Adrenal gland (tissue), 12 donors: ENCODE measurements around the gene REEP1. TPM values are rescaled to one million over a fixed set of nuclear protein-coding genes. Genes with fewer than 3 reads are reported as not detected.

ENCODE experiments used
- DNase-seq, 7 donors: peaks; one replicate each; pipeline ENCODE4 v3.0.0-alpha.2; 2019 to 2020
- H3K27ac ChIP-seq, 5 donors: fragments of 200-600 bp; sonication (generic) in 4 of 5; 1 replicate in 3 of 5; 2 replicates in 2 of 5; pipeline versions ENCODE4 v1.5.1 to v1.8.0; 2016 to 2020; ENCODE audit warnings: mild to moderate bottlenecking in 1 of 5
- H3K27me3 ChIP-seq: fragments of 200-600 bp; 2 replicates; pipeline ENCODE4 v1.8.0; 2021
- H3K36me3 ChIP-seq, 2 donors: fragments of 200-600 bp; replicated peaks in 1 of 2; 1 replicate in 1 of 2; 2 replicates in 1 of 2; pipeline versions ENCODE4 v1.5.1 to v1.8.0; 2018 to 2022
- H3K4me1 ChIP-seq, 2 donors: fragments of 200-600 bp; replicated peaks in 1 of 2; 1 replicate in 1 of 2; 2 replicates in 1 of 2; pipeline versions ENCODE4 v1.5.1 to v1.8.0; 2018 to 2021
- H3K4me3 ChIP-seq, 4 donors: fragments of 200-600 bp; sonication (generic) in 3 of 4; one replicate each; pipeline ENCODE4 v1.5.1; 2016 to 2018
- H3K9me3 ChIP-seq, 3 donors: fragments of 200-600 bp; sonication (generic) in 1 of 3; replicated peaks in 1 of 3; 1 replicate in 2 of 3; 2 replicates in 1 of 3; pipeline versions ENCODE4 v1.5.1 to v1.8.0; 2016 to 2021
- POLR2A ChIP-seq, 2 donors: fragments of 450-650 bp; IDR thresholded peaks; one replicate each; pipeline ENCODE4 v1.6.1; 2017; ENCODE audit warnings: antibody characterized with exemption in 2 of 2, mild to moderate bottlenecking in 2 of 2, moderate library complexity in 1 of 2
- WGBS, 4 donors: extraction: QIAGEN DNeasy Blood & Tissue Kit in 2 of 4; methylation state at CpG; one replicate each; pipeline versions ENCODE4 v1.1.5 to v1.1.7; 2013 to 2017; 5-methylcytosine and 5-hydroxymethylcytosine counted together
- intact Hi-C, 2 donors: fragments of 100-400 bp; cut with DNase I; formaldehyde crosslinking; loops; one replicate each; pipeline versions ENCODE4 v1.14.1 to v1.15.0; 2022 to 2023
- polyA plus RNA-seq, 3 donors: library from polyadenylated mRNA; stranded (reverse); fragments of 200-250 nt in 2 of 3; fragments of 350-450 nt in 1 of 3; fragmentation: Illumina TruSeq in 1 of 3; extraction: RNeasy Lipid Tissue Mini Kit (QIAGEN cat#74804) in 1 of 3; gene quantifications; one replicate each; pipeline ENCODE4 v1.2.3, GENCODE V29; 2013 to 2014
- total RNA-seq, 9 donors: library from RNA; depleted of rRNA in 4 of 9; stranded (reverse); fragments of >200 nt in 4 of 9; fragments of 120-200 nt in 1 of 9; fragmentation: NEBNext Ultra II Directional in 1 of 9; extraction: Animal tissue kit (Norgen Biotek cat#: 25700) in 1 of 9; gene quantifications; one replicate each; pipeline versions ENCODE4 v1.1.0 to v1.2.4, GENCODE V29; 2013 to 2023
- TF ChIP-seq, protein P1 (sequence below), 6 experiments: fragments of 450-650 bp in 4 of 6; fragments of 200-600 bp in 2 of 6; sonication (generic) in 1 of 6; IDR thresholded peaks; 1 replicate in 5 of 6; 2 replicates in 1 of 6; pipeline versions ENCODE4 v1.5.1 to v1.8.0; 2016 to 2021; ENCODE audit warnings: antibody characterized with exemption in 6 of 6, mild to moderate bottlenecking in 2 of 6, moderate library complexity in 1 of 6
- donor health status: healthy with polysubstance abuse.
- donor health status: Bipolar disorder and iron deficiency.
- donor health status: DM: yes; HTN: yes; CAD: no.
- donor health status: DM: no; HTN: no; CAD: no.
- donor health status: DM: no; HTN: no; CAD: no.
- donor health status: DM: yes; HTN: yes; CAD: no.

REEP1 gene
- total and polyA plus RNA-seq, 12 donors: 0.36 to 9.3 (median 3.1) TPM

GRCh38 chr2:86319700-86320580 is 17.5 kb downstream of the REEP1 start:
- Histone ChIP-seq H3K4me1 (no peaks in the 10 kb centered on the region), H3K9me3 (no peaks in the 10 kb centered on the region), H3K36me3 (no peaks in the 10 kb centered on the region), H3K27ac (no peak overlapping the region), H3K4me3 (no peak overlapping the region), H3K27me3 (no peaks in the 10 kb centered on the region)
- WGBS, 4 donors: 64 to 75% (median 74%) methylated on average over 8 of the region's 8 CpGs
- DNase-seq: peak in 2 of 7 donors; percentile 26 to 27
- TF ChIP-seq, protein P1, sequence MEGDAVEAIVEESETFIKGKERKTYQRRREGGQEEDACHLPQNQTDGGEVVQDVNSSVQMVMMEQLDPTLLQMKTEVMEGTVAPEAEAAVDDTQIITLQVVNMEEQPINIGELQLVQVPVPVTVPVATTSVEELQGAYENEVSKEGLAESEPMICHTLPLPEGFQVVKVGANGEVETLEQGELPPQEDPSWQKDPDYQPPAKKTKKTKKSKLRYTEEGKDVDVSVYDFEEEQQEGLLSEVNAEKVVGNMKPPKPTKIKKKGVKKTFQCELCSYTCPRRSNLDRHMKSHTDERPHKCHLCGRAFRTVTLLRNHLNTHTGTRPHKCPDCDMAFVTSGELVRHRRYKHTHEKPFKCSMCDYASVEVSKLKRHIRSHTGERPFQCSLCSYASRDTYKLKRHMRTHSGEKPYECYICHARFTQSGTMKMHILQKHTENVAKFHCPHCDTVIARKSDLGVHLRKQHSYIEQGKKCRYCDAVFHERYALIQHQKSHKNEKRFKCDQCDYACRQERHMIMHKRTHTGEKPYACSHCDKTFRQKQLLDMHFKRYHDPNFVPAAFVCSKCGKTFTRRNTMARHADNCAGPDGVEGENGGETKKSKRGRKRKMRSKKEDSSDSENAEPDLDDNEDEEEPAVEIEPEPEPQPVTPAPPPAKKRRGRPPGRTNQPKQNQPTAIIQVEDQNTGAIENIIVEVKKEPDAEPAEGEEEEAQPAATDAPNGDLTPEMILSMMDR (IDR thresholded peaks at IDR 0.05): no peak
- TF ChIP-seq POLR2A (IDR thresholded peaks at IDR 0.05): no peak
- intact Hi-C loops: no loop called here

GRCh38 chr2:86315084-86315483 is 22.3 kb downstream of the REEP1 start:
- no peaks in the 10 kb centered on the region for H3K4me1 ChIP-seq
- H3K4me3 ChIP-seq: no peak overlapping the region
- TF ChIP-seq, protein P1 (IDR thresholded peaks at IDR 0.05): no peak
- no peak for TF ChIP-seq POLR2A (IDR thresholded peaks at IDR 0.05)
- H3K9me3 ChIP-seq: no peaks in the 10 kb centered on the region
- no peak overlapping the region for H3K27ac ChIP-seq
- no peaks in the 10 kb centered on the region for H3K36me3 ChIP-seq
- H3K27me3 ChIP-seq: no peaks in the 10 kb centered on the region
- intact Hi-C loops: no loop called here
- DNase-seq: peak in 1 of 7 donors; percentile 41
- WGBS, 4 donors: 23 to 62% (median 40%) methylated on average over 2 to 6 of the region's 6 CpGs

DNA sequence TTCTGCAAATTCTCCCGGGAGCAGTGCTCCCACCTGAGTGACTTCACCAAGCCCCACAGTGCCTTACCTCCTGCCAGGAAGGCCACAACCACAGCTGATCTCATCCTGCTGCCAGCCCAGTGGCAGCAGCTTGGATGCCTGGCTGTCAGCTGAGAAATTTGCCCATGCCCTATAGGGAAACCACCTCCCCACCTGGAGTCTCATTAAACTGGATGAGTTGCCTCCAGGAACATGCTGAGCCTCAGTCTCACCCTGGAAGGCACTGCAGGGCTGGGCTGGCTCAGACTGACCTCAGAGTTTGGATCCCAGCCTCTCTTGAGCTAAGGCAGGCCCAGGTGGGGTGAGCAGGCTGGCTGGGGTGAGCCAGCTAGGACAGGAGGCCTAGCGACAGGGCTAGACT is 23.3 kb downstream of the REEP1 start:
- intact Hi-C loops: no loop called here
- Histone ChIP-seq H3K27ac (no peak overlapping the region), H3K9me3 (no peaks in the 10 kb centered on the region), H3K4me3 (no peak overlapping the region), H3K27me3 (no peaks in the 10 kb centered on the region), H3K36me3 (no peaks in the 10 kb centered on the region), H3K4me1 (no peaks in the 10 kb centered on the region)
- WGBS, 4 donors: 59 to 95% (median 76%) methylated on average over 2 of the region's 2 CpGs
- DNase-seq: peak in 1 of 7 donors; percentile 30
- TF ChIP-seq POLR2A (IDR thresholded peaks at IDR 0.05): no peak
- TF ChIP-seq, protein P1 (IDR thresholded peaks at IDR 0.05): no peak

DNA sequence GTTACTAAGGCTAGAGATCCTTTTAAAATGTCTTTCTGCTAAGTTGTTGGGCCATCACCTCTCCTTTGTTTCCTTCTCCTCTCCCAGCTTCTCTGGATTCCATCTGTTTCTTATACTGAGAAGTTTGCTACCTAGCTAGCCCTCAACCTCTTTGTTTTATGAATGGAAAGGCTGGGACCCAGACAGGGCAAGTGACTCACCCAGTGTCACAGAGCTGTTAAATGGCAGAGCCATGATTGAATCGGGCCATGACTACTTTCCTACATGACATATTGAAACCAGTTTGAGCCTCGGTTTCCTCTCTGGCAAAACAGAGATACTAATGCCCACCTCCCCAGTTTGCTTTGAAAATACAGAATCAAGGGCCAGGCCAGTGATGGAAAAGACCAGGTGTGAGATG is 24.1 kb downstream of the REEP1 start:
- intact Hi-C loops: no loop called here
- H3K4me1 ChIP-seq: no peaks in the 10 kb centered on the region
- H3K36me3 ChIP-seq: no peaks in the 10 kb centered on the region
- H3K4me3 ChIP-seq: no peak overlapping the region
- no peaks in the 10 kb centered on the region for H3K9me3 ChIP-seq
- H3K27ac ChIP-seq: no peak overlapping the region
- DNase-seq: no peak
- no peak for TF ChIP-seq POLR2A (IDR thresholded peaks at IDR 0.05)
- TF ChIP-seq, protein P1 (IDR thresholded peaks at IDR 0.05): no peak
- 81 to 91% (median 87%) methylated on average over 2 of the region's 2 CpGs for WGBS, 4 donors
- no peaks in the 10 kb centered on the region for H3K27me3 ChIP-seq
